ENCODE data around the gene DCLK2.

- TF ChIP-seq POLR2A (IDR thresholded peaks at IDR 0.05) (no peak), CTCF (IDR thresholded peaks at IDR 0.05) (no peak)
Observed at GRCh38 chr4:150133605-150134004, 55.4 kb downstream of the DCLK2 start.
